HG02938 (cell line): ENCODE measurements around the gene PPA2.
"Not testable (repeated sequence)": the region's sequence is repeated elsewhere in the genome, so short reads cannot be mapped to it uniquely, and the experiment has no call there.

Experiments used
- ATAC-seq: cut with Tn5 transposase; IDR thresholded peaks from one replicate; pipeline ENCODE4 v1.9.1; 2021; ENCODE audit warnings: mild to moderate bottlenecking, moderate library complexity; ENCODE audit not compliant: unreplicated experiment

Gene PPA2

GRCh38 chr4:105461221-105461620 lies 12.6 kb downstream of the PPA2 start:
- no peak for ATAC-seq

GRCh38 chr4:105460306-105460705 lies 13.6 kb downstream of the PPA2 start:
- no peak for ATAC-seq

- not testable (repeated sequence) for ATAC-seq
Observed at GRCh38 chr4:105458541-105458940, 15.3 kb downstream of the PPA2 start.

- no peak for ATAC-seq
Observed at GRCh38 chr4:105458001-105458400, 15.9 kb downstream of the PPA2 start.

- ATAC-seq, result no peak
Observed at GRCh38 chr4:105455998-105456397, 17.9 kb downstream of the PPA2 start.

GRCh38 chr4:105455182-105455581 lies 18.7 kb downstream of the PPA2 start:
- ATAC-seq, result no peak

GRCh38 chr4:105453550-105454205 lies 20.2 kb downstream of the PPA2 start:
- peak; percentile 88 for ATAC-seq

- ATAC-seq, result no peak
Observed at GRCh38 chr4:105451346-105451745, 22.5 kb downstream of the PPA2 start.

GRCh38 chr4:105440890-105441289 lies 33.0 kb downstream of the PPA2 start:
- no peak for ATAC-seq

- ATAC-seq, result no peak
Observed at GRCh38 chr4:105437637-105438036, 36.2 kb downstream of the PPA2 start.

GRCh38 chr4:105436414-105436813 lies 37.4 kb downstream of the PPA2 start:
- no peak for ATAC-seq

GRCh38 chr4:105434940-105435339 lies 38.9 kb downstream of the PPA2 start:
- no peak for ATAC-seq

- no peak for ATAC-seq
Observed at GRCh38 chr4:105433421-105433820, 40.4 kb downstream of the PPA2 start.

GRCh38 chr4:105432438-105432837 lies 41.4 kb downstream of the PPA2 start:
- ATAC-seq, result no peak

GRCh38 chr4:105430811-105431210 lies 43.1 kb downstream of the PPA2 start:
- ATAC-seq, result no peak

GRCh38 chr4:105426187-105426897 lies 47.5 kb downstream of the PPA2 start:
- ATAC-seq, result no peak

GRCh38 chr4:105422207-105422920 lies 51.5 kb downstream of the PPA2 start:
- ATAC-seq, result no peak

GRCh38 chr4:105417624-105418023 lies 56.2 kb downstream of the PPA2 start:
- no peak for ATAC-seq

GRCh38 chr4:105415281-105415744 lies 58.5 kb downstream of the PPA2 start:
- ATAC-seq, result no peak

- ATAC-seq, result no peak
Observed at GRCh38 chr4:105414316-105414715, 59.5 kb downstream of the PPA2 start.

- not testable (repeated sequence) for ATAC-seq
Observed at GRCh38 chr4:105409135-105409534, 64.7 kb downstream of the PPA2 start.
